ENCODE results near the gene ADAM22. TPM values are rescaled to one million over a fixed set of nuclear protein-coding genes. Genes with fewer than 3 reads are reported as not detected.
"Not testable (repeated sequence)": the region's sequence is repeated elsewhere in the genome, so short reads cannot be mapped to it uniquely, and the experiment has no call there.

The ADAM22 gene
- total and polyA plus RNA-seq, 4 experiments from 2014 or later: 0.21 to 7.7 (median 3.5) TPM

DNA sequence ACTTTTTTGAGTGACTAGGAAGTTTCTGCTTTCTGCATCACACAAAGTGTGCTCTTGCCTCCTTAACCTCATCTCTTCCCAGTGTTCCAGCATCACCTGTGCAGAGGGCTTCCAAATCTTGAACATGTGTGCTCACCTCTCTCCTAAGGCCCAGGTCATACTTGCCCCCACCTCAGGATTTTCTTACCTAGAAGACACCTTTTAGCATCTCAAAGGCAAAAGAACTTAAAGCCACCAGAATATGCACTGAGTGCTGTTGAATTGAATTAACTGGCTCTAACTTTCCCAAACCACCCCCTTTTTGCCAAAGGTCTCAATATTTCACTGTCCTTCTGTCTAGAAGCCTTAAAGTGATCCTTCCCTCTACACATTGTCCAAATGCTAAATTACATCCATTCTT, 219.3 kb downstream of the ADAM22 start:
- H3K27me3 Mint-ChIP-seq: no peaks in the 10 kb centered on the region
- peaks cover 0 to 15% (median 7%) of the 10 kb centered on the region in 8 donors for H3K9me3 Mint-ChIP-seq
- Histone ChIP-seq H3K9me3 (ENCODE audit: control insufficient read depth in 1 of 2, low read length in 2 of 2) (no peaks in the 10 kb centered on the region), H3K27me3 (ENCODE audit: insufficient read depth, low read length) (no peaks in the 10 kb centered on the region), H3K36me3 (ENCODE audit: insufficient read depth, low read length) (no peaks in the 10 kb centered on the region), H3K27ac (ENCODE audit: low read depth, low read length) (no peak overlapping the region), H3K4me3 (ENCODE audit: low read length in 2 of 2) (no peak overlapping the region), H3K4me1 (ENCODE audit: insufficient read depth, low read length) (no peaks in the 10 kb centered on the region)
- POLR2A ChIA-PET (ENCODE audit: partially characterized antibody): no interaction called here
- intact Hi-C loops (cut with micrococcal nuclease): no loop called here
- H3K4me3 Mint-ChIP-seq: no peak overlapping the region
- H3K27ac Mint-ChIP-seq: no peak overlapping the region
- H3K4me1 Mint-ChIP-seq: no peaks in the 10 kb centered on the region
- CTCF ChIA-PET (ENCODE audit: partially characterized antibody): interaction anchor here (0.9 kb wide), 1 partner anchor 12 kb away, joined by 3 read pairs; no protein-coding TSS in a partner anchor
- DNase-seq: no peak
- H3K36me3 Mint-ChIP-seq: peaks cover 28 to 48% of the 10 kb centered on the region in 2 donors

DNA sequence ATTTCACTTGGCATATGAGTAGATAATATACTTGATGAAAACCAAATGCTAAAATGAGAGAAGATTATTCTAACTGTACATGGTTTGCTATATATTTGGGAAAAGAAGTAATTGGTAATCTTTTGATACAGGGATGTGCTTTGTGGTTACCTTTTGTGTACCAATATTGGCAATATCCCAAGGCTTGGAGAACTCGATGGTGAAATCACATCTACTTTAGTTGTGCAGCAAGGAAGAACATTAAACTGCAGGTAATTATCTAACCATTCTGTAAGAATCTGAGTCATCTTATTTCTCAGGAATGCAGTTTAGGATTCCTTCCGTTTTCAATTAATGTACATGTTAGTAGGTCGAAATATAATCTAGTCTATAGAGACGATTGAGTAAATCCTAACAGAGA, 221.7 kb downstream of the ADAM22 start:
- no peaks in the 10 kb centered on the region for H3K27me3 Mint-ChIP-seq
- Histone ChIP-seq H3K27me3 (ENCODE audit: insufficient read depth, low read length) (no peaks in the 10 kb centered on the region), H3K36me3 (ENCODE audit: insufficient read depth, low read length) (no peaks in the 10 kb centered on the region), H3K4me3 (ENCODE audit: low read length in 2 of 2) (no peak overlapping the region), H3K4me1 (ENCODE audit: insufficient read depth, low read length) (no peaks in the 10 kb centered on the region), H3K27ac (ENCODE audit: low read depth, low read length) (no peak overlapping the region), H3K9me3 (ENCODE audit: control insufficient read depth in 1 of 2, low read length in 2 of 2) (no peaks in the 10 kb centered on the region)
- H3K27ac Mint-ChIP-seq: no peak overlapping the region
- ChIA-PET POLR2A (ENCODE audit: partially characterized antibody) (no interaction called here), CTCF (ENCODE audit: partially characterized antibody) (no interaction called here)
- no peak for DNase-seq
- H3K36me3 Mint-ChIP-seq: peaks cover 34 to 55% of the 10 kb centered on the region in 2 donors
- peaks cover 0 to 21% (median 16%) of the 10 kb centered on the region in 8 donors for H3K9me3 Mint-ChIP-seq
- intact Hi-C loops (cut with micrococcal nuclease): no loop called here
- no peaks in the 10 kb centered on the region for H3K4me1 Mint-ChIP-seq
- H3K4me3 Mint-ChIP-seq: no peak overlapping the region

DNA sequence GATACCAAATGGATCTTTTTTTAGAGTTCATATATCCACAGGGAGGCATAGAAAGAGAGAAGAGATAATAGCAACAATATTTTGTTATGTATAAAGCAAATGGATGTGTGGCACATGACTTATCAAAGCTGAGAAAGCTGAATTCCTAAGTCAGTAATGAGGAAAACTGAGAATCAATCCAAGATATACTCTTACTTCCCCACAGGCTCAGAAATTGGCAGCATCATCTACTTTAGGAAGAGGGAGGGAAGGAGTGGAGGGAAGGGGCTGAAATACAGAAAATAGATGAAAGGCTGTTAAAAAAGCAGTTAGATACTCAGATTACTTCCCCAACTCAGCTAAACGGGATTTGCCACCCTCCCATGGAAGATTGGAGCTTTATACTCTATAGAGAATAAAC, 222.3 kb downstream of the ADAM22 start:
- no peaks in the 10 kb centered on the region for H3K4me1 ChIP-seq (ENCODE audit: insufficient read depth, low read length)
- CTCF ChIA-PET (ENCODE audit: partially characterized antibody): no interaction called here
- no peak overlapping the region for H3K4me3 Mint-ChIP-seq
- H3K9me3 Mint-ChIP-seq: peaks cover 0 to 21% (median 16%) of the 10 kb centered on the region in 8 donors
- no peak overlapping the region for H3K27ac Mint-ChIP-seq
- H3K9me3 ChIP-seq (ENCODE audit: control insufficient read depth in 1 of 2, low read length in 2 of 2): no peaks in the 10 kb centered on the region
- peaks cover 31 to 49% of the 10 kb centered on the region in 2 donors for H3K36me3 Mint-ChIP-seq
- H3K36me3 ChIP-seq (ENCODE audit: insufficient read depth, low read length): no peaks in the 10 kb centered on the region
- H3K4me1 Mint-ChIP-seq: no peaks in the 10 kb centered on the region
- no peak overlapping the region for H3K4me3 ChIP-seq (ENCODE audit: low read length in 2 of 2)
- H3K27me3 ChIP-seq (ENCODE audit: insufficient read depth, low read length): no peaks in the 10 kb centered on the region
- intact Hi-C loops (cut with micrococcal nuclease): no loop called here
- H3K27ac ChIP-seq (ENCODE audit: low read depth, low read length): no peak overlapping the region
- POLR2A ChIA-PET (ENCODE audit: partially characterized antibody): no interaction called here
- no peaks in the 10 kb centered on the region for H3K27me3 Mint-ChIP-seq
- DNase-seq: no peak

DNA sequence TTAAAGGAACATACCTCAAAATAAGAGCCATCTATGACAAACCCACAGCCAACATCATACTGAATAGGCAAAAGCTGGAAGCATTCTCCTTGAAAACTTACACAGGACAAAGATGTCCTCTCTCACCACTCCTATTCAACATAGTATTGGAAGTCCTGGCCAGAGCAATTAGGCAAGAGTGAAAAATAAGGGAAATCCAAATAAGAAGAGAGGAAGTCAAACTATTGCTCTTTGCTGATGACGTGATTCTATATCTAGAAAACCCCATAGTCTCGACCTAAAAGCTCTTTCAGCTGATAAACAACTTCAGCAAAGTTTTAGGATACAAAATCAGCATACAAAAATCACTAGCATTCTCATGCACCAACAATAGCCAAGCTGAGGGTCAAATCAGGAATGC, 225.7 kb downstream of the ADAM22 start:
- H3K9me3 ChIP-seq (ENCODE audit: control insufficient read depth in 1 of 2, low read length in 2 of 2); H3K4me1 ChIP-seq (ENCODE audit: insufficient read depth, low read length); H3K4me3 Mint-ChIP-seq; H3K4me1 Mint-ChIP-seq; intact Hi-C loops (cut with micrococcal nuclease); POLR2A ChIA-PET (ENCODE audit: partially characterized antibody); H3K36me3 ChIP-seq (ENCODE audit: insufficient read depth, low read length); H3K27ac ChIP-seq (ENCODE audit: low read depth, low read length); DNase-seq; H3K27me3 ChIP-seq (ENCODE audit: insufficient read depth, low read length); H3K27me3 Mint-ChIP-seq; H3K27ac Mint-ChIP-seq; H3K4me3 ChIP-seq (ENCODE audit: low read length in 2 of 2): not testable (repeated sequence)
- CTCF ChIA-PET (ENCODE audit: partially characterized antibody): interaction anchor here (1.6 kb wide), 1 partner anchor 10 kb away, joined by 3 read pairs; no protein-coding TSS in a partner anchor
- peaks cover 21 to 36% of the 10 kb centered on the region in 2 donors for H3K36me3 Mint-ChIP-seq
- H3K9me3 Mint-ChIP-seq: peaks cover 0 to 21% (median 18%) of the 10 kb centered on the region in 8 donors

DNA sequence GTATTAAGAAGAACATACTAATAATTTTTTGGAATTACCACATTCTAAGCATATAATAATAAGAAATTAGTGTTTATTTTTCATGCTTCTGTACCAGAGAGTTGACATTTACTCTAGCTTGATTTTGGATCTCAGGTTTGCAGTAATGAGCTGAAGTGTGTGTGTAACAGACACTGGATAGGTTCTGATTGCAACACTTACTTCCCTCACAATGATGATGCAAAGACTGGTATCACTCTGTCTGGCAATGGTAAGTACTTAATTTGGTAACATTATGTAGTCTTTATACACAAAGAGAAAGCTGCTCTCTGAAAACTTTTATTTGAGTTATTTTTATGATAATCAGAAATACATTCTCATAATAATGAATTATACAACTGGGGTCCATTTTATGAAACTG, 231.6 kb downstream of the ADAM22 start:
- no peak overlapping the region for H3K27ac ChIP-seq (ENCODE audit: low read depth, low read length)
- POLR2A ChIA-PET (ENCODE audit: partially characterized antibody): no interaction called here
- DNase-seq: no peak
- H3K4me3 ChIP-seq (ENCODE audit: low read length in 2 of 2): no peak overlapping the region
- Mint-ChIP-seq H3K36me3 (no peaks in the 10 kb centered on the region), H3K27ac (no peak overlapping the region), H3K4me1 (no peaks in the 10 kb centered on the region), H3K27me3 (no peaks in the 10 kb centered on the region), H3K4me3 (no peak overlapping the region), H3K9me3 (peaks cover 0 to 4% (median 0%) of the 10 kb centered on the region in 8 donors)
- no peaks in the 10 kb centered on the region for H3K4me1 ChIP-seq (ENCODE audit: insufficient read depth, low read length)
- intact Hi-C loops (cut with micrococcal nuclease): no loop called here
- H3K27me3 ChIP-seq (ENCODE audit: insufficient read depth, low read length): no peaks in the 10 kb centered on the region
- no peaks in the 10 kb centered on the region for H3K9me3 ChIP-seq (ENCODE audit: control insufficient read depth in 1 of 2, low read length in 2 of 2)
- CTCF ChIA-PET (ENCODE audit: partially characterized antibody): interaction anchor here (1.3 kb wide), 1 partner anchor 12 kb away, joined by 3 read pairs; no protein-coding TSS in a partner anchor
- no peaks in the 10 kb centered on the region for H3K36me3 ChIP-seq (ENCODE audit: insufficient read depth, low read length)

DNA sequence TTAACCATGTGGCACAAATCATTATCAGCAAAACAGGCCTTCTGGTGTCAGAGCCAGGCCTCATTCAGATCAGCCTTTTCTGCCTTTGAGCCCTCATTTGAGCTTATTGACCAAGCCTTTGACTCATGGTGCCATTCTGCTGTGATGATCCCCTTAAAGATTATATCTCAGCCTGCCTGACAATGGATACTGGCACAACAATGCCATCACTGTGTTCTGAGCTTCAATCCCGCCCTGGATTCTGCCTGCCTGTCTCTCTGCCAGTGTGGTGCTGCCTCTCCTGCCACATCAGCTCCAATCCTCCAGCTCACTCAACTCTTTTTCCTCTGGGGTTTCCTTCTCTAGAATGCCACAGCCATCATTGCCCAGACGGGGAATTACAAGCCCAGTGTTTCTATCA, 233.2 kb downstream of the ADAM22 start:
- Mint-ChIP-seq H3K27ac (no peak overlapping the region), H3K4me1 (no peaks in the 10 kb centered on the region), H3K9me3 (no peaks in the 10 kb centered on the region), H3K4me3 (no peak overlapping the region), H3K36me3 (no peaks in the 10 kb centered on the region), H3K27me3 (no peaks in the 10 kb centered on the region)
- ChIA-PET POLR2A (ENCODE audit: partially characterized antibody) (no interaction called here), CTCF (ENCODE audit: partially characterized antibody) (no interaction called here)
- Histone ChIP-seq H3K36me3 (ENCODE audit: insufficient read depth, low read length) (no peaks in the 10 kb centered on the region), H3K4me1 (ENCODE audit: insufficient read depth, low read length) (no peaks in the 10 kb centered on the region), H3K27me3 (ENCODE audit: insufficient read depth, low read length) (no peaks in the 10 kb centered on the region), H3K4me3 (ENCODE audit: low read length in 2 of 2) (no peak overlapping the region), H3K9me3 (ENCODE audit: control insufficient read depth in 1 of 2, low read length in 2 of 2) (no peaks in the 10 kb centered on the region), H3K27ac (ENCODE audit: low read depth, low read length) (no peak overlapping the region)
- DNase-seq: no peak
- intact Hi-C loops (cut with micrococcal nuclease): no loop called here

DNA sequence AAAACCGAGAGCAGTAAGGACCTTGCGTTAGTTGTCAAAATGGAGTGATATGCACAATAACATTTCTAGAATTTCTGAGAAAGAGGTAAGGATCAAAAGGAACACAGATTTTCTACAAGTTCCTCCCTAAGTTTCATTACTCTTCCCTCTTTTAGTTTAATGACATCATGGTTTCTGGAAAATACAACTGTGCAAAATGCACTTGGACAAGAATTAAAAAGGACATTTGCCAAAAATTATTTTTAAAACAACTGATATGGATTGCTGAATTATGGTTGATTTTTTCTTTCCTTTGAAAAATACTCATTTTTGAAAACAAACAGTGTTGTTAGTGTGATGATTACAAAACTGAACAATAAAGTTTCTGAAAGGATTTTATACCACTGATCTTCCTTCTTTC, 233.7 kb downstream of the ADAM22 start:
- no peak overlapping the region for H3K4me3 Mint-ChIP-seq
- no peaks in the 10 kb centered on the region for H3K9me3 ChIP-seq (ENCODE audit: control insufficient read depth in 1 of 2, low read length in 2 of 2)
- no peaks in the 10 kb centered on the region for H3K36me3 Mint-ChIP-seq
- no peaks in the 10 kb centered on the region for H3K27me3 Mint-ChIP-seq
- DNase-seq: no peak
- intact Hi-C loops (cut with micrococcal nuclease): no loop called here
- H3K27ac ChIP-seq (ENCODE audit: low read depth, low read length): no peak overlapping the region
- no peak overlapping the region for H3K27ac Mint-ChIP-seq
- ChIA-PET CTCF (ENCODE audit: partially characterized antibody) (no interaction called here), POLR2A (ENCODE audit: partially characterized antibody) (no interaction called here)
- H3K36me3 ChIP-seq (ENCODE audit: insufficient read depth, low read length): no peaks in the 10 kb centered on the region
- no peak overlapping the region for H3K4me3 ChIP-seq (ENCODE audit: low read length in 2 of 2)
- H3K27me3 ChIP-seq (ENCODE audit: insufficient read depth, low read length): no peaks in the 10 kb centered on the region
- H3K9me3 Mint-ChIP-seq: no peaks in the 10 kb centered on the region
- H3K4me1 ChIP-seq (ENCODE audit: insufficient read depth, low read length): no peaks in the 10 kb centered on the region
- no peaks in the 10 kb centered on the region for H3K4me1 Mint-ChIP-seq

Data from CD4-positive, alpha-beta memory T cell (primary cell).